Left ventricle myocardium inferior (tissue), 1 donor: Measurements from ENCODE around the gene TBC1D22A. TPM values are rescaled to one million over a fixed set of nuclear protein-coding genes. Genes with fewer than 3 reads are reported as not detected.
"Not testable (repeated sequence)": the region's sequence is repeated elsewhere in the genome, so short reads cannot be mapped to it uniquely, and the experiment has no call there.

Experiments used
- DNase-seq: peaks from one replicate; pipeline ENCODE4 v3.0.0-alpha.2; 2020
- H3K27ac ChIP-seq: fragments of 200-600 bp; replicated peaks from 2 replicates; pipeline ENCODE4 v1.8.0; 2021
- H3K27me3 ChIP-seq: fragments of 200-600 bp; 2 replicates; pipeline ENCODE4 v1.8.0; 2021; ENCODE audit warnings: low read depth
- H3K36me3 ChIP-seq: fragments of 200-600 bp; 2 replicates; pipeline ENCODE4 v1.8.0; 2021
- H3K4me1 ChIP-seq: fragments of 200-600 bp; 2 replicates; pipeline ENCODE4 v1.8.0; 2021
- H3K4me3 ChIP-seq: fragments of 200-600 bp; 2 replicates; pipeline ENCODE4 v1.8.0; 2021; ENCODE audit warnings: mild to moderate bottlenecking, moderate library complexity
- H3K9me3 ChIP-seq: fragments of 200-600 bp; replicated peaks from 2 replicates; pipeline ENCODE4 v1.8.0; 2021
- CTCF ChIP-seq: fragments of 200-600 bp; IDR thresholded peaks from 2 replicates; pipeline ENCODE4 v1.8.0; 2021; ENCODE audit warnings: antibody characterized with exemption, mild to moderate bottlenecking, borderline replicate concordance
- intact Hi-C: fragments of 100-400 bp; cut with micrococcal nuclease; formaldehyde crosslinking; loops from one replicate; pipeline ENCODE4 v1.11.0; 2022
- total RNA-seq: library from RNA; stranded (reverse); fragmentation: NEBNext Ultra II Directional; extraction: Animal tissue kit (Norgen Biotek cat#: 25700); gene quantifications from one replicate; pipeline ENCODE4 v1.2.1, GENCODE V29; 2021
- donor health status: DM: no; HTN: yes; CAD: no; lungs with severe emphysema.

Gene TBC1D22A
- total RNA-seq, 1 donor from 2014 or later, result 16.2 TPM

- H3K9me3 ChIP-seq, result no peaks in the 10 kb centered on the region
- no peaks in the 10 kb centered on the region for H3K4me1 ChIP-seq
- no peaks in the 10 kb centered on the region for H3K27me3 ChIP-seq
- no peak overlapping the region for H3K4me3 ChIP-seq
- no peak for TF ChIP-seq CTCF
- no peak for DNase-seq
- H3K27ac ChIP-seq, result no peak overlapping the region
- no peaks in the 10 kb centered on the region for H3K36me3 ChIP-seq
- intact Hi-C loops, result no loop called here
Measured at GRCh38 chr22:47135338-47135737, 372.9 kb downstream of the TBC1D22A start.

GRCh38 chr22:47136050-47136449 is 373.6 kb downstream of the TBC1D22A start:
- H3K4me3 ChIP-seq, result no peak overlapping the region
- TF ChIP-seq CTCF, result no peak
- DNase-seq, result no peak
- no peaks in the 10 kb centered on the region for H3K9me3 ChIP-seq
- H3K36me3 ChIP-seq, result no peaks in the 10 kb centered on the region
- H3K4me1 ChIP-seq, result no peaks in the 10 kb centered on the region
- intact Hi-C loops, result no loop called here
- no peaks in the 10 kb centered on the region for H3K27me3 ChIP-seq
- no peak overlapping the region for H3K27ac ChIP-seq

GRCh38 chr22:47136671-47137070 is 374.2 kb downstream of the TBC1D22A start:
- H3K9me3 ChIP-seq, result no peaks in the 10 kb centered on the region
- H3K4me1 ChIP-seq, result no peaks in the 10 kb centered on the region
- no peak for TF ChIP-seq CTCF
- DNase-seq, result no peak
- no peak overlapping the region for H3K27ac ChIP-seq
- H3K36me3 ChIP-seq, result no peaks in the 10 kb centered on the region
- no peaks in the 10 kb centered on the region for H3K27me3 ChIP-seq
- no peak overlapping the region for H3K4me3 ChIP-seq
- intact Hi-C loops, result no loop called here

- no peak for DNase-seq
Measured at GRCh38 chr22:47139013-47139789, 376.8 kb downstream of the TBC1D22A start.

GRCh38 chr22:47139790-47140119 is 377.3 kb downstream of the TBC1D22A start:
- intact Hi-C loops, result no loop called here
- Histone ChIP-seq H3K27me3 (no peaks in the 10 kb centered on the region), H3K9me3 (no peaks in the 10 kb centered on the region), H3K36me3 (no peaks in the 10 kb centered on the region), H3K4me1 (peaks cover 11% of the 10 kb centered on the region), H3K27ac (no peak overlapping the region), H3K4me3 (no peak overlapping the region)
- DNase-seq, result no peak
- TF ChIP-seq CTCF, result no peak

More at GRCh38 chr22:47139013-47139789, 376.8 kb downstream of the TBC1D22A start:
- no peaks in the 10 kb centered on the region for H3K9me3 ChIP-seq
- no peak for TF ChIP-seq CTCF
- H3K27ac ChIP-seq, result no peak overlapping the region
- H3K36me3 ChIP-seq, result no peaks in the 10 kb centered on the region
- no peak overlapping the region for H3K4me3 ChIP-seq
- intact Hi-C loops, result no loop called here
- peaks cover 9% of the 10 kb centered on the region for H3K4me1 ChIP-seq
- H3K27me3 ChIP-seq, result no peaks in the 10 kb centered on the region

- DNase-seq, H3K4me3 ChIP-seq, H3K36me3 ChIP-seq, intact Hi-C loops, H3K27me3 ChIP-seq, H3K9me3 ChIP-seq, H3K27ac ChIP-seq: not testable (repeated sequence)
- H3K4me1 ChIP-seq, result peaks cover 11% of the 10 kb centered on the region
Measured at GRCh38 chr22:47140975-47141374, 378.5 kb downstream of the TBC1D22A start.
